Measurements from ENCODE around the gene PCDH9. TPM values are rescaled to one million over a fixed set of nuclear protein-coding genes. Genes with fewer than 3 reads are reported as not detected.

PCDH9 gene
- total RNA-seq, 4 donors from 2014 or later: 0.37 to 2.4 (median 1.5) TPM

GRCh38 chr13:66338542-66338941, 891.6 kb downstream of the PCDH9 start:
- 18 to 42% methylated on average over 1 of the region's 1 CpG for WGBS, 2 donors (ENCODE audit: low coverage in 1 of 2)
- H3K27me3 ChIP-seq: no peaks in the 10 kb centered on the region
- H3K4me3 ChIP-seq: no peak overlapping the region
- no peaks in the 10 kb centered on the region for H3K36me3 ChIP-seq
- no peaks in the 10 kb centered on the region for H3K9me3 ChIP-seq
- TF ChIP-seq CTCF (IDR thresholded peaks at IDR 0.05) (no peak), POLR2A (IDR thresholded peaks at IDR 0.05) (no peak), EP300 (IDR thresholded peaks at IDR 0.05; ENCODE audit: low read depth) (no peak), POLR2AphosphoS5 (IDR thresholded peaks at IDR 0.05) (no peak)
- in situ Hi-C loops (cut with MboI; ENCODE audit: low pct_ligation_motif_present in 1 of 4, low pct_unique_long_range_greater_than_20kb in 1 of 4, low sequenced_read_pairs in 3 of 4): no loop called here
- H3K27ac ChIP-seq: no peak overlapping the region
- no peaks in the 10 kb centered on the region for H3K4me1 ChIP-seq
- intact Hi-C loops (cut with DNase I; ENCODE audit: low total_unique reads): no loop called here
- no peak for DNase-seq

GRCh38 chr13:66335626-66336025, 894.5 kb downstream of the PCDH9 start:
- TF ChIP-seq CTCF (IDR thresholded peaks at IDR 0.05) (no peak), POLR2AphosphoS5 (IDR thresholded peaks at IDR 0.05) (no peak), POLR2A (IDR thresholded peaks at IDR 0.05) (no peak), EP300 (IDR thresholded peaks at IDR 0.05; ENCODE audit: low read depth) (no peak)
- no peak overlapping the region for H3K27ac ChIP-seq
- H3K4me1 ChIP-seq: no peaks in the 10 kb centered on the region
- no peaks in the 10 kb centered on the region for H3K9me3 ChIP-seq
- H3K4me3 ChIP-seq: no peak overlapping the region
- H3K27me3 ChIP-seq: no peaks in the 10 kb centered on the region
- 81 to 94% methylated on average over 4 of the region's 4 CpGs for WGBS, 2 donors (ENCODE audit: low coverage in 1 of 2)
- in situ Hi-C loops (cut with MboI; ENCODE audit: low pct_ligation_motif_present in 1 of 4, low pct_unique_long_range_greater_than_20kb in 1 of 4, low sequenced_read_pairs in 3 of 4): no loop called here
- DNase-seq: no peak
- no peaks in the 10 kb centered on the region for H3K36me3 ChIP-seq
- intact Hi-C loops (cut with DNase I; ENCODE audit: low total_unique reads): no loop called here

DNA sequence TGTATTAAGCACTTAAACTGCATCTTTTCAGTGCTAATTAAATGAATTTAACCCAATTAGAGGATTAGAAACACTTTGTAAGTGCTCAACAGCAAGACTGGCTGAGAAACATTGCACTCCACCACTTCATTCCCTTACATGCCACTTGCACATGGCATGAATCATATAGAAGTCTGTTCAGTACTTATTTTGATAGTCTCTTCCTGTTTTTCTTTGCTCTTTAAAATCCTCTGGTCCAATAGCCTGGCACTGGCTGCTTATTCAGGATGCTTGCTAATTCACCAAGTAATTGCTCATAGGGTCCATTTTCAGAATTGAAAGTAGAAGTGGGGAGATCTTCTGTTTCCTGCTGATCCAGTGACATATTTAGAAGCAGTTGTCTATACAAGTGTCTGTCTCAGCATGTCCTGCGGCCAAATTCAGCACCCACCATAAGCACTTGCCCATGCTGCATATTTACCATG, 900.1 kb downstream of the PCDH9 start:
- Histone ChIP-seq H3K4me3 (no peak overlapping the region), H3K27me3 (no peaks in the 10 kb centered on the region), H3K27ac (no peak overlapping the region), H3K4me1 (no peaks in the 10 kb centered on the region), H3K9me3 (no peaks in the 10 kb centered on the region), H3K36me3 (no peaks in the 10 kb centered on the region)
- no peak for DNase-seq
- 70 to 77% methylated on average over 1 of the region's 1 CpG for WGBS, 2 donors (ENCODE audit: low coverage in 1 of 2)
- in situ Hi-C loops (cut with MboI; ENCODE audit: low pct_ligation_motif_present in 1 of 4, low pct_unique_long_range_greater_than_20kb in 1 of 4, low sequenced_read_pairs in 3 of 4): no loop called here
- TF ChIP-seq POLR2A (IDR thresholded peaks at IDR 0.05) (no peak), POLR2AphosphoS5 (IDR thresholded peaks at IDR 0.05) (no peak), EP300 (IDR thresholded peaks at IDR 0.05; ENCODE audit: low read depth) (no peak), CTCF (IDR thresholded peaks at IDR 0.05) (no peak)
- intact Hi-C loops (cut with DNase I; ENCODE audit: low total_unique reads): no loop called here

DNA sequence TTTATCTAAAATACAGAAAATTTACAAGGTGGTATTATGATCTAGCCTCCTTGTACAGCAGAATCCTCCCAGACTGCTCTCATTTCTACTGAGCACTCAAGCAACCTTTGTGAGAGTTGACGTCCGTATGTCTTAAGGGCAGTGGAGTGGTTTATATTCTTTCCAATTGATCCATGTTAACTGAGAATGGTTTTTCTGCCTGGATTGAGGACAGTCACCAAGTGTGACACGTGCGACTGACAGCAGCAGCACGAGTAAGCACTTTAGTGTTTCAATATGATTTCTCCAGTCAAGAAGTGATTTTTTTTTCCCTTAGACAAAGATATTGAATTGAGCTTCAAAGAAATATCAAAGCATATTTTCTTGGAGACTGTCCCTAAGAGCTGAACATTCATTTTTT, 901.7 kb downstream of the PCDH9 start:
- DNase-seq: no peak
- intact Hi-C loops (cut with DNase I; ENCODE audit: low total_unique reads): no loop called here
- no peaks in the 10 kb centered on the region for H3K9me3 ChIP-seq
- H3K4me3 ChIP-seq: no peak overlapping the region
- no peaks in the 10 kb centered on the region for H3K27me3 ChIP-seq
- H3K4me1 ChIP-seq: no peaks in the 10 kb centered on the region
- in situ Hi-C loops (cut with MboI; ENCODE audit: low pct_ligation_motif_present in 1 of 4, low pct_unique_long_range_greater_than_20kb in 1 of 4, low sequenced_read_pairs in 3 of 4): no loop called here
- no peaks in the 10 kb centered on the region for H3K36me3 ChIP-seq
- 65 to 72% methylated on average over 5 of the region's 5 CpGs for WGBS, 2 donors (ENCODE audit: low coverage in 1 of 2)
- no peak overlapping the region for H3K27ac ChIP-seq
- TF ChIP-seq POLR2AphosphoS5 (IDR thresholded peaks at IDR 0.05) (no peak), EP300 (IDR thresholded peaks at IDR 0.05; ENCODE audit: low read depth) (no peak), POLR2A (IDR thresholded peaks at IDR 0.05) (no peak), CTCF (IDR thresholded peaks at IDR 0.05) (no peak)
